HUES48 (cell line): ENCODE measurements around the gene MGMT.

ENCODE experiments used
- H3K27ac ChIP-seq: one replicate; pipeline ENCODE4 v1.7.0; 2013; ENCODE audit warnings: low read depth, low read length, inconsistent platforms
- H3K27me3 ChIP-seq: 2 replicates; pipeline ENCODE4 v1.6.1; 2013; ENCODE audit warnings: mild to moderate bottlenecking, low read length; ENCODE audit not compliant: control insufficient read depth, insufficient read depth
- H3K36me3 ChIP-seq: 2 replicates; pipeline ENCODE4 v1.6.1; 2013; ENCODE audit warnings: low read length; ENCODE audit not compliant: control insufficient read depth, insufficient read depth
- H3K4me1 ChIP-seq: 2 replicates; pipeline ENCODE4 v1.6.1; 2013; ENCODE audit warnings: mild to moderate bottlenecking, low read length; ENCODE audit not compliant: control insufficient read depth, insufficient read depth
- H3K4me3 ChIP-seq: 2 replicates; pipeline ENCODE4 v1.5.1; 2013; ENCODE audit warnings: mild to moderate bottlenecking, low read depth, low read length
- H3K9ac ChIP-seq: 2 replicates; pipeline ENCODE4 v1.6.1; 2013; ENCODE audit warnings: mild to moderate bottlenecking, low read depth, low read length, moderate library complexity
- H3K9me3 ChIP-seq: 2 replicates; pipeline ENCODE4 v1.6.1; 2013; ENCODE audit warnings: low read length; ENCODE audit not compliant: control insufficient read depth, insufficient read depth

MGMT gene

GRCh38 chr10:129568583-129569344, 101.7 kb downstream of the MGMT start:
- H3K4me3 ChIP-seq: no peak overlapping the region
- no peaks in the 10 kb centered on the region for H3K27me3 ChIP-seq
- H3K27ac ChIP-seq: no peak overlapping the region
- H3K4me1 ChIP-seq: no peaks in the 10 kb centered on the region
- no peaks in the 10 kb centered on the region for H3K36me3 ChIP-seq
- H3K9me3 ChIP-seq: no peaks in the 10 kb centered on the region
- no peak overlapping the region for H3K9ac ChIP-seq

- Histone ChIP-seq H3K36me3 (no peaks in the 10 kb centered on the region), H3K9me3 (no peaks in the 10 kb centered on the region), H3K27me3 (no peaks in the 10 kb centered on the region), H3K4me1 (no peaks in the 10 kb centered on the region), H3K4me3 (no peak overlapping the region), H3K27ac (no peak overlapping the region), H3K9ac (no peak overlapping the region)
These were observed 103.1 kb downstream of the MGMT start for GRCh38 chr10:129570185-129570584.

DNA sequence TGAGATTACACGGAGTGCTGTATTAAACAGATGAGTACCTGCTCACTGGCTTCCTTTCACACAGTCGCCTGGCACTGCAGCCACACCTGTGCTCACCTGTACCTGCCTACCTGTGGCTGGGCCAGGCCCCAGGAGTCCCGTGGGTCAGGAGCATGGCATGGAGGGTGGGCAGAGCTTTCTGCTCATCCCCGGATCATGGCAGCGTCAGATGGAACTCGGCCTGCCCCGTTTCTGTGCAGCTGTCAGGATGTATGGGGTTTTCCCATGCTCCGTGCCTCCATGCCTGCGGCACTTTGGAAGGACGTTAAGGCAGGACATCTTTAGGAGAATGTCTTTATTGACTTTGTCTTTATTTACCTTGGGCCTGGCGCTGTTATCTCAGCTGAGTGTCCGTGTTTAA, 112.2 kb downstream of the MGMT start:
- peaks cover 5% of the 10 kb centered on the region; the same call in 1 of the 2 replicates for H3K4me1 ChIP-seq
- no peaks in the 10 kb centered on the region for H3K27me3 ChIP-seq
- H3K36me3 ChIP-seq: no peaks in the 10 kb centered on the region
- no peak overlapping the region for H3K27ac ChIP-seq
- H3K4me3 ChIP-seq: no peak overlapping the region
- H3K9me3 ChIP-seq: no peaks in the 10 kb centered on the region
- H3K9ac ChIP-seq: no peak overlapping the region

- no peaks in the 10 kb centered on the region for H3K9me3 ChIP-seq
- H3K27ac ChIP-seq: no peak overlapping the region
These were observed 113.0 kb downstream of the MGMT start for GRCh38 chr10:129580010-129580409.

GRCh38 chr10:129580901-129581300, 113.9 kb downstream of the MGMT start:
- Histone ChIP-seq H3K4me3 (no peak overlapping the region), H3K4me1 (peaks cover 5% of the 10 kb centered on the region; the same call in 1 of the 2 replicates), H3K36me3 (no peaks in the 10 kb centered on the region), H3K9ac (no peak overlapping the region), H3K27me3 (no peaks in the 10 kb centered on the region), H3K27ac (no peak overlapping the region), H3K9me3 (no peaks in the 10 kb centered on the region)

More at GRCh38 chr10:129580010-129580409, 113.0 kb downstream of the MGMT start:
- H3K4me1 ChIP-seq: peaks cover 5% of the 10 kb centered on the region; the same call in 1 of the 2 replicates
- H3K4me3 ChIP-seq: no peak overlapping the region
- no peaks in the 10 kb centered on the region for H3K36me3 ChIP-seq
- no peak overlapping the region for H3K9ac ChIP-seq
- H3K27me3 ChIP-seq: no peaks in the 10 kb centered on the region

DNA sequence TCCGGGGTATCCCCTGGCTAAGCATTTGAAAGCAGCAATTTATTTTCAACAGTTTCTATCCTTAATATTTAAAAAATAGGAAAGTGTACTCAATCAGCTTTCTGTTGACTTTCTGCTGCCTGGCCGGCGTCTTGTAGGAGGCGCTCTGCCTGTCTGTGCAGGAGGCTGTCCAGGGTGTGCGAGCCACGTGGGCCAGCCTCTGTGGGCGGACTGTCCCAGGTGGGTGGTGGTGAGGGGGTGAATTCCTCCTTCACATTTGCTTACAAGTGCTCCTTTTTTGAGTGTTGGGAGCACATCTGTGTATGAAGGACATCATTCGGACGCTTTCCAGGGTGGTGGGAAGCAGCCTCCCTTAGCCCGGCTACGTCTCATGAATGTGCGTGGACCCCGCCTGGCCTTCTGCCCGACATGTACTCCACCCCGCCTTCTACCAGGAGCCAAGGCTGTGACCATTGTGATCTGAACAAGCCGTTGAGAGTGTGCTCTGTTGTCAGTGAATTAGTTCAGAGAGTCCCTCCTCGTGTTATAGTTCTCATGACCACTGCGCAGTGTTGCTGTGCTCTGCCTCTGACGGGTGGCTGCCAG, 114.9 kb downstream of the MGMT start:
- Histone ChIP-seq H3K27me3 (no peaks in the 10 kb centered on the region), H3K27ac (no peak overlapping the region), H3K4me1 (peaks cover 5% of the 10 kb centered on the region; the same call in 1 of the 2 replicates), H3K4me3 (no peak overlapping the region), H3K36me3 (no peaks in the 10 kb centered on the region), H3K9me3 (peaks cover 7% of the 10 kb centered on the region), H3K9ac (no peak overlapping the region)

- Histone ChIP-seq H3K36me3 (no peaks in the 10 kb centered on the region), H3K9me3 (peaks cover 22% of the 10 kb centered on the region), H3K27ac (no peak overlapping the region), H3K4me3 (no peak overlapping the region), H3K9ac (no peak overlapping the region), H3K4me1 (peaks cover 5% of the 10 kb centered on the region; the same call in 1 of the 2 replicates), H3K27me3 (no peaks in the 10 kb centered on the region)
These were observed 116.8 kb downstream of the MGMT start for GRCh38 chr10:129583831-129584230.

DNA sequence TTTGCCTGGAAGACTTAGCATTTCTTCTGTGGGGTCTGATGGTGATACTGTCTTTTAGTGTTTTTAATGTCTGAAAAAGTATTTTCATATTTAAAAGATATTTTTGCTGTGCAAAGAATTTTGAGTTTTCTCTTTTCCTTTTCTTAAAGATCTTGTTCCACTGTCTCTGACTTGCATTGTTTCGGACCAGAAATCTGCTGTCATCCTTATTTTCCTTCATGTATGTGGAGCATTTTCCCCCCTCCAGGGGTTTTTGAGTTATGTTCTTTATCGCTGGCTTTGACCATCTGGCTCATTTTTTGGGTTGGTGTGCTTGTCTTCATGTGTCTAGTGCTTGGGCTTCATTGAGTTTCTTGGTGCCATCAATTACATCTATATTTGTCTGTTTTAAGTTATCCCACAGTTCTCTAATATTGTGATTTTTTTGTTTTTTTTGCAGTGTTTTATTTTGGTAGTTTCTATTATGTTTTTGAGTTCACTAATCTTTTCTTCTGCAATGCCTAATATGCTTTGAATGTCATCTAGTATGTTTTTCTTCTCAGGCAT, 119.9 kb downstream of the MGMT start:
- Histone ChIP-seq H3K4me3 (no peak overlapping the region), H3K4me1 (no peaks in the 10 kb centered on the region; the same call in 1 of the 2 replicates), H3K27ac (no peak overlapping the region), H3K9ac (no peak overlapping the region), H3K36me3 (no peaks in the 10 kb centered on the region), H3K9me3 (peaks cover 22% of the 10 kb centered on the region), H3K27me3 (no peaks in the 10 kb centered on the region)

GRCh38 chr10:129589546-129589945, 122.5 kb downstream of the MGMT start:
- Histone ChIP-seq H3K4me3 (no peak overlapping the region), H3K4me1 (no peaks in the 10 kb centered on the region), H3K27me3 (no peaks in the 10 kb centered on the region), H3K9me3 (peaks cover 22% of the 10 kb centered on the region), H3K27ac (no peak overlapping the region), H3K9ac (no peak overlapping the region), H3K36me3 (no peaks in the 10 kb centered on the region)

DNA sequence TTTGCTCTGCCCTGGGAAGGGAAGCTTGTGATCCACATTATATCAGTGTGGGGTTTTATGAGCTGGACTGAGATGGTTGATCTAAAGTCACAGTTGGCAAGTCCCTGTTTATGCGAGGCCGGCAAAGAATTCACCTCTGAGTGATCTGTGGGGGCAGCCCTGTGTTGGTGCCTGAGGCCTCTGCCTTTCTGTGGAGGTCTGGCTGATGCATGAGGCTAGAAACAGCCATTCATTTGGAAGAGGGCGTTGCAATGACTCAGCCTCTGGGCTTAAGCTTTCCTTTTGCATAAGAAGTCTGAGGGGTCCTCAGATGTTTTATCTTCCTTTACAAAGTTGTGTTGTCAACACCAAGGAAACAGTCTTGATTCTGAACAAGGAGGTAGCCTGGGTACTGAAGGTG, 126.9 kb downstream of the MGMT start:
- Histone ChIP-seq H3K9ac (no peak overlapping the region), H3K27ac (peak overlapping the region; percentile 44), H3K9me3 (no peaks in the 10 kb centered on the region), H3K4me1 (no peaks in the 10 kb centered on the region), H3K4me3 (no peak overlapping the region), H3K36me3 (no peaks in the 10 kb centered on the region), H3K27me3 (no peaks in the 10 kb centered on the region)

- H3K27ac ChIP-seq: no peak overlapping the region
- H3K36me3 ChIP-seq: no peaks in the 10 kb centered on the region
- no peaks in the 10 kb centered on the region for H3K9me3 ChIP-seq
- H3K4me3 ChIP-seq: no peak overlapping the region
- no peak overlapping the region for H3K9ac ChIP-seq
- no peaks in the 10 kb centered on the region for H3K27me3 ChIP-seq
- H3K4me1 ChIP-seq: no peaks in the 10 kb centered on the region
These were observed 127.8 kb downstream of the MGMT start for GRCh38 chr10:129594811-129595210.
